Brain microvascular endothelial cell (primary cell): Measurements from ENCODE around the gene KCNG2.

Experiments used
- DNase-seq: peaks from one replicate; pipeline ENCODE4 v3.0.0-alpha.2; 2020
- H3K27ac ChIP-seq: fragments of 250-450 bp; sonication (Bioruptor Pico); 2 replicates; pipeline ENCODE4 v1.5.1; 2020; ENCODE audit warnings: mild to moderate bottlenecking, moderate library complexity
- H3K27me3 ChIP-seq: fragments of 250-450 bp; sonication (Bioruptor Pico); replicated peaks from 2 replicates; pipeline ENCODE4 v1.5.1; 2020; ENCODE audit warnings: mild to moderate bottlenecking
- H3K36me3 ChIP-seq: fragments of 250-450 bp; sonication (Bioruptor Pico); replicated peaks from 2 replicates; pipeline ENCODE4 v1.5.1; 2020; ENCODE audit warnings: mild to moderate bottlenecking
- H3K4me3 ChIP-seq: 2 replicates; pipeline ENCODE4 v1.5.1; 2011; ENCODE audit warnings: low read depth, mild to moderate bottlenecking, control low read depth, low read length, moderate library complexity
- in situ Hi-C: cut with HindIII; loops from 2 replicates; pipeline ENCODE4 v1.10.0; 2017; ENCODE audit warnings: low sequenced_read_pairs, low pct_ligation_motif_present
- TF ChIP-seq, protein P1 (sequence below): IDR thresholded peaks from 2 replicates; pipeline ENCODE4 v1.5.1; 2011; ENCODE audit warnings: low read depth, mild to moderate bottlenecking, moderate library complexity, low read length, control low read depth, inconsistent platforms; ENCODE audit errors: missing control alignments

The KCNG2 gene

DNA sequence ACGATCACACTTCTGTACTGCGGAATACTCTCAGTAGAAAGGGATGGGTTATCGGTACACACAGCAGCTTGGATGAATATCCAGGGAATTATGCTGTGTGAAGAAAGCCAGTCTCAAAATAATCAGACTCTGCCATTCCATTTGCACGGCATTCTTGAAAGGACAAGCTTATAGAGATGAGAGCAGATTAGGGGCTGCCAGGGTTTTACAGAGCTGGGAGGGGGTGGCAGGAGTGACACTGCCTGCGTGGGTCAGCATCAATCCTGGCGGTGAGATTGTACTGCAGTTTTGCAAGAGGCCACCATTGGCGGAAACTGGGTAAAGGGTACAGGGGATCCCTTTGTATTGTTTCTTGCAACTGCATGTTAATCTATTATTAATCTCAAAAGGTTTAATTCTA, 16.6 kb downstream of the KCNG2 start:
- no peak overlapping the region for H3K4me3 ChIP-seq
- no peak overlapping the region for H3K27ac ChIP-seq
- H3K36me3 ChIP-seq, result no peaks in the 10 kb centered on the region
- in situ Hi-C loops, result no loop called here
- H3K27me3 ChIP-seq, result no peaks in the 10 kb centered on the region
- DNase-seq, result no peak
- TF ChIP-seq, protein P1, sequence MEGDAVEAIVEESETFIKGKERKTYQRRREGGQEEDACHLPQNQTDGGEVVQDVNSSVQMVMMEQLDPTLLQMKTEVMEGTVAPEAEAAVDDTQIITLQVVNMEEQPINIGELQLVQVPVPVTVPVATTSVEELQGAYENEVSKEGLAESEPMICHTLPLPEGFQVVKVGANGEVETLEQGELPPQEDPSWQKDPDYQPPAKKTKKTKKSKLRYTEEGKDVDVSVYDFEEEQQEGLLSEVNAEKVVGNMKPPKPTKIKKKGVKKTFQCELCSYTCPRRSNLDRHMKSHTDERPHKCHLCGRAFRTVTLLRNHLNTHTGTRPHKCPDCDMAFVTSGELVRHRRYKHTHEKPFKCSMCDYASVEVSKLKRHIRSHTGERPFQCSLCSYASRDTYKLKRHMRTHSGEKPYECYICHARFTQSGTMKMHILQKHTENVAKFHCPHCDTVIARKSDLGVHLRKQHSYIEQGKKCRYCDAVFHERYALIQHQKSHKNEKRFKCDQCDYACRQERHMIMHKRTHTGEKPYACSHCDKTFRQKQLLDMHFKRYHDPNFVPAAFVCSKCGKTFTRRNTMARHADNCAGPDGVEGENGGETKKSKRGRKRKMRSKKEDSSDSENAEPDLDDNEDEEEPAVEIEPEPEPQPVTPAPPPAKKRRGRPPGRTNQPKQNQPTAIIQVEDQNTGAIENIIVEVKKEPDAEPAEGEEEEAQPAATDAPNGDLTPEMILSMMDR, result no peak

DNA sequence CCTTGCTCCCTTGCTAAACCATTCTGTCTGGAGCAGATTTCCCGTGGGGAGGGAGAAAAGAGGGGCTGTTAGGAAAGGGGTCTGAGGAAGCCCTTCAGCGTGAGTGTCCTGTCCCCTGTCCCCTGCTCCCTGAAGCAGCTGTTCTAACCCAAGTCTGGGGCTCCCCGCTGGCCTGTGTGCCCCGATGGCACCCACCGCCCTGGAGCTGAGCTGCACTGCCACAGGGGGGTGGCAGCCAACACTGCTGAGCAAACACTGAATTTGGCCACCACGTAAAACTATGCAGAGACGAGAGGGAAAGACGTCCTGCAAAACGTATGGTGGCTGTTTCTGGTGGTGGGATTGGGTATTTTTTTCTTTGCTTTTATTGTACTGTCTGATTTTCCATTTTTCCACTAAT, 17.9 kb downstream of the KCNG2 start:
- TF ChIP-seq, protein P1, result no peak
- Histone ChIP-seq H3K27me3 (no peaks in the 10 kb centered on the region), H3K36me3 (no peaks in the 10 kb centered on the region), H3K27ac (no peak overlapping the region), H3K4me3 (no peak overlapping the region)
- in situ Hi-C loops, result no loop called here
- no peak for DNase-seq

DNA sequence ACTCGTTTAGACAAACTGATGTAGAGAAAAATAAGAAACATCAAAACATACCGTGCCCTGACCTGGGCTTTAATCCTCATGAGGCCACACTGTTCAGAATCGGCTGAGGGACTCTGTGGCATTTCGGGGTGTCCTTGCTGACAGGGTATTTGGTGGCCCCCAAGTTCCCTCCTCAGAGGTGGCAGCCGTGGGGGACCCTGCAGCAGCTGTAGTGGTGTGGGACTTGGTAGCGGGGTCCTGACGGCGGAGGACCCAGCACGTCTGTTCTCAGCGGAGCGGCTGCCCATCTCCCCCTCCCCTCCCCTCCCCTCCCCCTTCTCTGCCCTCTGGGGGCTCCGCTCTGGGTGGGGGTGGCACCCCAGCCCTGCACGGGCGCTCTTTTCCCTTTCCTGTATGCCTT, 18.4 kb downstream of the KCNG2 start:
- TF ChIP-seq, protein P1, result no peak
- Histone ChIP-seq H3K4me3 (no peak overlapping the region), H3K36me3 (no peaks in the 10 kb centered on the region), H3K27me3 (no peaks in the 10 kb centered on the region), H3K27ac (no peak overlapping the region)
- in situ Hi-C loops, result no loop called here
- no peak for DNase-seq

DNA sequence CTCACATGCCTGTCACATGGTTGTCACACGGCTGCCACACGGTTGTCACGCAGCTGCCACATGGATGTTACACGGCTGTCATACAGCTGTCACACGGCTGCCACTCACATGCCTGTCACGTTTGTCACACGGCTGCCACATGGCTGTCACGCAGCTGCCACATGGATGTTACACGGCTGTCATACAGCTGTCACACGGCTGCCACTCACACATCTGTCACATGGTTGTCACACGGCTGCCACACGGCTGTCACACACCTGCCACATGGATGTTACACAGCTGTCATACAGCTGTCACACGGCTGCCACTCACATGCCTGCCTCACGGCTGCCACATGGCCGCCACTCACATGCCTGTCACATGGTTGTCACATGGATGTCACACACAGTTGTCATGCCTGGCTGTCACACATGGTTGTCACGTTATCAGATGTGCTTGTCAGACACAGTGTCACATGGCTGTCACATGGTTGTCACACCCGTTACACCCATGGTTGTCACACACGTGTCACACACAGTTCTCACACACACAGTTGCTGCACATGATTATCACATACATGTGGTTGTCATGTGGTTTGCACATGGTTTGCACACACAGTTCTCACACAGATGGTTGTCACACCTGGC, 19.4 kb downstream of the KCNG2 start:
- TF ChIP-seq, protein P1, result no peak
- no peak overlapping the region for H3K4me3 ChIP-seq
- no peaks in the 10 kb centered on the region for H3K36me3 ChIP-seq
- in situ Hi-C loops, result no loop called here
- no peaks in the 10 kb centered on the region for H3K27me3 ChIP-seq
- DNase-seq, result no peak
- no peak overlapping the region for H3K27ac ChIP-seq

DNA sequence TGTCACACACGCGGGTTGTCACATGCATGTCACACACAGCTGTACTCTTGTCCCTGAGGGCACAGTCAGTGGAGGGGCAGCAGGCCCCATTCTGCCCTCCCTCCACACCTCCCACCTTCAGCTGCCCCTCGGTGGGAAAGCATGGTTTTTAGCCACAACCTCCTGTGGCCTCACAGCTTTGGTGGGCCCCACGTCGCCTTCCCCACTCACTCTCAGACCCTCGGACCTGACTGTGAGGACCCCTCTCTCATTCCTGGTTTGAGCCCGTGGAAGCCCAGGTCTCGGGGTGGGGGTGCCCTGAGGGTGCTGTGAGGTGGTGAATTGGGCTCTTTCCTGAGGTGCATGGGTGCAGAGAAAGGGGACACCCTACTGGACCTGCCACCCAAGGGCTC, 19.9 kb downstream of the KCNG2 start:
- in situ Hi-C loops, result no loop called here
- Histone ChIP-seq H3K4me3 (no peak overlapping the region), H3K27ac (no peak overlapping the region), H3K27me3 (no peaks in the 10 kb centered on the region), H3K36me3 (no peaks in the 10 kb centered on the region)
- no peak for DNase-seq
- TF ChIP-seq, protein P1, result no peak

DNA sequence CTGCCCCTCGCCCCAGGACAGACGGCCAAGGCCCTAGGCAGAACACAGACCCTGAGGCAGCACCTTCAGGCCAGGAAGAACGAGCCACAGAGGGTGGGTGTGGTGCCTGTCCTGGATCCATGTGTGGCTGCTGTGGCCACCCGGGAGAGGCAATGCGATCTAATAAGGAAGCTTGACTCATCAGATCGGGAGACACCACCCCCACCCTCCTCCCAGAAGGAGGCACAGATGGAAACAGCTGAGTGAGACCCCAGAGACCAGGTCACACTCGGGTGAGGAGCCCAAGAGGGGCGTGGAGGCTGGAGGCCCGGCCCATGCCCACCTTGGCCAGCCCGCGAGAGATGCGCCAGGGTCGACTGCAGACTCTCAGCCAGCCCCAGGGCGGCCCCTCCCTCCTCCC, 20.3 kb downstream of the KCNG2 start:
- TF ChIP-seq, protein P1, result no peak
- Histone ChIP-seq H3K27ac (no peak overlapping the region), H3K27me3 (no peaks in the 10 kb centered on the region), H3K4me3 (no peak overlapping the region), H3K36me3 (no peaks in the 10 kb centered on the region)
- DNase-seq, result peak; percentile 25
- in situ Hi-C loops, result no loop called here
